ENCODE measurements around the gene NDC1. TPM values are rescaled to one million over a fixed set of nuclear protein-coding genes. Genes with fewer than 3 reads are reported as not detected.

The NDC1 gene
- total RNA-seq, 2 donors from 2014 or later = 17.3 to 39.4 TPM

DNA sequence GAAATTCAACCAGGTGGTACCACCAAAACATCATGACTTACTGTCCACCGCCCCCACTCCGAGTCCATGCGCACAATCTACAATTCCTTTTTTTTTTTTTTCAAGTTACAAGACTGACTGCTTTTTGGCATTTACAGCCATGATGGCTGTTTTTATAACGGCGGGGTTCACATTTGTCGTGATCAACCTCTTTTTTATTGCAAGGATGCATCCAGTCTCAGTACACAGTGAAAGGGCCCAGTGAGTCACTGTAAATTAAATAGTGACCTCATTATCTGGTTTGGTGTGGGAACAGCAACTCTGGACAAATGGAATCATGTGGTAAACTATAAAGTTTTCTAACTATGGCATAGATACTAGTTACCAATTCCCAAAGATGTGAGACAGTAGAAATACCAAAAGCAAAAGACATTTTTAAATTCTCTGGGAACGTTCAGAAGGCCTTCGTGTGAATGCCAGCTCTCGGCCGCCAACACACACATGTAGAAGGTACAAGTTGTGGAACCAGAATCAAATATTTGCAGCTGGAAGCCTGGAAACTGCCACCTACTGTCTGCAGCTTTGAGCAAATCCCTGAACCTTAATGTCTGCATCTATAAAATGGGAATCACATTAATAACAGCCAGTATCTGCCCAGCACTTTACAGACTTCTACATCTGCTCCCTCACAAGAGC, 104.0 kb downstream of the NDC1 start:
- Histone ChIP-seq H3K27ac (no peak overlapping the region), H3K9me3 (no peaks in the 10 kb centered on the region), H3K4me3 (no peak overlapping the region), H3K4me1 (peaks cover 6% of the 10 kb centered on the region), H3K36me3 (no peaks in the 10 kb centered on the region), H3K9ac (ENCODE audit: low read depth in 2 of 2, low read length in 2 of 2) (no peak overlapping the region), H3K27me3 (peaks cover 26% of the 10 kb centered on the region)
- TF ChIP-seq, protein P1, sequence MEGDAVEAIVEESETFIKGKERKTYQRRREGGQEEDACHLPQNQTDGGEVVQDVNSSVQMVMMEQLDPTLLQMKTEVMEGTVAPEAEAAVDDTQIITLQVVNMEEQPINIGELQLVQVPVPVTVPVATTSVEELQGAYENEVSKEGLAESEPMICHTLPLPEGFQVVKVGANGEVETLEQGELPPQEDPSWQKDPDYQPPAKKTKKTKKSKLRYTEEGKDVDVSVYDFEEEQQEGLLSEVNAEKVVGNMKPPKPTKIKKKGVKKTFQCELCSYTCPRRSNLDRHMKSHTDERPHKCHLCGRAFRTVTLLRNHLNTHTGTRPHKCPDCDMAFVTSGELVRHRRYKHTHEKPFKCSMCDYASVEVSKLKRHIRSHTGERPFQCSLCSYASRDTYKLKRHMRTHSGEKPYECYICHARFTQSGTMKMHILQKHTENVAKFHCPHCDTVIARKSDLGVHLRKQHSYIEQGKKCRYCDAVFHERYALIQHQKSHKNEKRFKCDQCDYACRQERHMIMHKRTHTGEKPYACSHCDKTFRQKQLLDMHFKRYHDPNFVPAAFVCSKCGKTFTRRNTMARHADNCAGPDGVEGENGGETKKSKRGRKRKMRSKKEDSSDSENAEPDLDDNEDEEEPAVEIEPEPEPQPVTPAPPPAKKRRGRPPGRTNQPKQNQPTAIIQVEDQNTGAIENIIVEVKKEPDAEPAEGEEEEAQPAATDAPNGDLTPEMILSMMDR (IDR thresholded peaks at IDR 0.05) = no peak
- no peak for DNase-seq
- intact Hi-C loops (cut with DNase I) = no loop called here

DNA sequence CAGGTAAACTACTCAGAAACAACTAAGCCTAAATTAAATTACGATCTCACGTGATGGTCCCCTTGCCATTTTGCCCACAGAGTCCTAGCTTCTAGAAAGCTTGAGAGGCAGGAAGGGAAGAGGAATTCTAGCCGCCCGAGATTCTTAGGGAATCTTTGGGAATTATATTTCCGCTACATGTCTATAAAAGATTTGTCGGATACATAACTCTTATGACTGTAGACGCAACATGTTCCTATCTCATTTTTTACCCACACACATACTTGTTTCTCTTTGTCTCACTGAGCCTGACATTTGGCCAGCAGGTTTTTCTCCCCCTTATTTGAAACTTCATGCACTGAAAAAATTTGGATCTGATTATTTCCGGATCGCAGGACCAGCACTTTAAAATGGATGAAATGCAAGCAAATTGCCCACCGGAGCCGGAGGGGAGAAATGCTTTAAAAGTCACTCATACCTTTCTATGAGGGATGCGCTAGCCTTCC, 104.6 kb downstream of the NDC1 start:
- Histone ChIP-seq H3K4me1 (peaks cover 3% of the 10 kb centered on the region), H3K9me3 (no peaks in the 10 kb centered on the region), H3K9ac (ENCODE audit: low read depth in 2 of 2, low read length in 2 of 2) (no peak overlapping the region), H3K27me3 (peaks cover 22% of the 10 kb centered on the region), H3K4me3 (no peak overlapping the region), H3K36me3 (no peaks in the 10 kb centered on the region), H3K27ac (no peak overlapping the region)
- DNase-seq = no peak
- intact Hi-C loops (cut with DNase I) = no loop called here
- TF ChIP-seq, protein P1 (IDR thresholded peaks at IDR 0.05) = no peak

DNA sequence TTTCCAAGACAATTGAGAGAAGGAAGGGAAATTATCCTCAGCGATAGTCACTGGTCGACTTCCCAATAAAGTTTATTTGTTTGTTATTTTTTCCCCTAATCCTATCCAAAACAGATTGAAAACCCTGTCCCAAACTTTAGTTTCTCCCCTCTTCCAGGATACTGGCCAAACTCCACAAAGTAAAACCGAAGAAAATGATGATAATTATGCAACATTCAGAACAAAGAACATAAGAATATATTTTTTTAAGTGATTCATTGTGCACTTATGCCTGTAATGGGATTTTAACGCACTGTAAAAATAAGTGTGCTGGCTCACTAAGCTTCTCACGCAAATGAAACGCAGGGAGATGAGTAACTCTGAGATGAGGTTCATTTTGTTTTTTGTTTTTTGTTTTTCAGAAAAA, 105.2 kb downstream of the NDC1 start:
- no peak for DNase-seq
- Histone ChIP-seq H3K27ac (no peak overlapping the region), H3K4me1 (no peaks in the 10 kb centered on the region), H3K36me3 (no peaks in the 10 kb centered on the region), H3K9ac (ENCODE audit: low read depth in 2 of 2, low read length in 2 of 2) (no peak overlapping the region), H3K27me3 (peaks cover 16% of the 10 kb centered on the region), H3K9me3 (no peaks in the 10 kb centered on the region), H3K4me3 (no peak overlapping the region)
- intact Hi-C loops (cut with DNase I) = no loop called here
- TF ChIP-seq, protein P1 (IDR thresholded peaks at IDR 0.05) = no peak

DNA sequence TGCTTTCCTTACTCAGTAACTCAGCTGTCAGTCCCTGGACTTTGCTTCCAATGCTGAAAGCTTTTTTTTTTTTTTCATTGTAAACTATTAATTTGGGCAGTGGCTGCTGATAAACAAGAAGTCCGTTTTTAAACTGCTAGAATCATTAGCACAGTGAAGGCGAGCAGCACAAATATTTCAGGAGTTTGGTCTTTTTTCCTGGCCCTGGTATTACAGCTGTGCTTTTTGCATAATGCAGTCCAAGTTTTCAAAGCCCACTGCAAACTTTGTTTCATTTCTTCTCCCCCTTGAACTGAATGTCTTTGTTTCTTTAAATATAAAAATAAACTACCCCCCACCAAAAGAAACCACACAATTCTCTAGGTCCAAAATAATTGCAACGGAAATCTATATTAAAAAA, 105.7 kb downstream of the NDC1 start:
- intact Hi-C loops (cut with DNase I) = no loop called here
- TF ChIP-seq, protein P1 (IDR thresholded peaks at IDR 0.05) = no peak
- no peaks in the 10 kb centered on the region for H3K36me3 ChIP-seq
- H3K4me3 ChIP-seq = no peak overlapping the region
- no peak overlapping the region for H3K27ac ChIP-seq
- H3K9ac ChIP-seq (ENCODE audit: low read depth in 2 of 2, low read length in 2 of 2) = no peak overlapping the region
- no peaks in the 10 kb centered on the region for H3K4me1 ChIP-seq
- H3K27me3 ChIP-seq = peaks cover 11% of the 10 kb centered on the region
- DNase-seq = no peak
- no peaks in the 10 kb centered on the region for H3K9me3 ChIP-seq

DNA sequence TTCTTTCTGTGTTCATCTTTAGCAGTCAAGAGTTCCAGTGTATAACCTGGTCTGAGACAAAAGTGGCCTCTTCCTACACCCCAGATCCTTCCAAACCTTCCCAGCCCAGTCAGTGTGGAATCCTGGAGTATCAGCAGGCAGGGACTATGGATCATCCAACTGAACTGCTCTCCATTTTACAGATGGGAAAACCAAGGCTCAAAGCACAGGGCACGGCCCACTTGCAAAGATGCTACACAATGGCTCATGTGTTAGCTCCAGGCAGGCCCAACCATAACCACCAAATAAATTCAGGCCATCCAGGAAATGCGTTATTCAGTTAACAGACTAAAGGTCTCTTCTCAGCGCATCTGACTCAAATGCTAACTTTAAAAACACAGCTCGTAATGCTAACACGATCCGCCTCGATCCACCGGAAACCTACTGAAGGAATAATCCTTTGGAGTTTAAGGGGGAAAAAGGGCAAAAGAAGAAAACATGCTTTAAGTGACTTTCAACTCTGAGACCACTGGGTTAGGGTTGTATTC, 106.3 kb downstream of the NDC1 start:
- peaks cover 6% of the 10 kb centered on the region for H3K27me3 ChIP-seq
- H3K4me1 ChIP-seq = no peaks in the 10 kb centered on the region
- no peak overlapping the region for H3K27ac ChIP-seq
- no peak overlapping the region for H3K9ac ChIP-seq (ENCODE audit: low read depth in 2 of 2, low read length in 2 of 2)
- TF ChIP-seq, protein P1 (IDR thresholded peaks at IDR 0.05) = no peak
- intact Hi-C loops (cut with DNase I) = no loop called here
- DNase-seq = no peak
- H3K4me3 ChIP-seq = no peak overlapping the region
- no peaks in the 10 kb centered on the region for H3K36me3 ChIP-seq
- H3K9me3 ChIP-seq = no peaks in the 10 kb centered on the region

All from colonic mucosa (tissue), 4 donors.